HepG2 (cell line): Measurements from ENCODE around the gene PERCC1. TPM values are rescaled to one million over a fixed set of nuclear protein-coding genes. Genes with fewer than 3 reads are reported as not detected.

ENCODE experiments used
- BATF2 ChIP-seq: sonication (generic); formaldehyde crosslinking; IDR thresholded peaks from 2 replicates; pipeline ENCODE4 v1.8.0; 2022; ENCODE audit warnings: mild to moderate bottlenecking, missing genetic modification reagents, moderate library complexity
- EHMT2 ChIP-seq: fragments of 200-600 bp; sonication (generic); IDR thresholded peaks from 2 replicates; pipeline ENCODE4 v1.7.0; 2017; ENCODE audit warnings: antibody characterized with exemption, low read depth, low read length, borderline replicate concordance
- ETV6 ChIP-seq: sonication (generic); formaldehyde crosslinking; conservative IDR thresholded peaks from 2 replicates; pipeline ENCODE4 v1.4.0; 2020; ENCODE audit warnings: missing genetic modification reagents
- HDAC6 ChIP-seq: fragments of 200-600 bp; sonication (generic); IDR thresholded peaks from 2 replicates; pipeline ENCODE4 v1.7.0; 2017; ENCODE audit warnings: mild to moderate bottlenecking, antibody characterized with exemption, low read length, low read depth
- HNF4G ChIP-seq, 2 experiments: sonication (generic) in 1 of 2; formaldehyde crosslinking in 1 of 2; IDR thresholded peaks; 2 replicates each; pipeline versions ENCODE4 v1.4.0 to v1.6.1; 2011 to 2020; ENCODE audit warnings: borderline replicate concordance in 2 of 2, low read depth in 2 of 2, mild to moderate bottlenecking in 2 of 2, low read length in 1 of 2, missing genetic modification reagents in 1 of 2, moderate library complexity in 1 of 2
- MLX ChIP-seq: IDR thresholded peaks from 2 replicates; pipeline ENCODE4 v1.6.1; 2016
- MTF2 ChIP-seq: sonication (generic); formaldehyde crosslinking; IDR thresholded peaks from 2 replicates; pipeline ENCODE4 v1.5.0; 2020; ENCODE audit warnings: missing genetic modification reagents, borderline replicate concordance
- PCBP2 ChIP-seq: fragments of 200-400 bp; formaldehyde crosslinking; optimal IDR thresholded peaks from 2 replicates; pipeline ENCODE3; 2018; ENCODE audit warnings: low read length, low read depth; ENCODE audit not compliant: poor library complexity, severe bottlenecking
- SETDB1 ChIP-seq: sonication (generic); formaldehyde crosslinking; IDR thresholded peaks from 2 replicates; pipeline ENCODE4 v1.5.1; 2020; ENCODE audit warnings: missing genetic modification reagents, mild to moderate bottlenecking, borderline replicate concordance
- SOX6 ChIP-seq, 2 experiments: fragments of 450-650 bp in 1 of 2; sonication (generic) in 1 of 2; formaldehyde crosslinking in 1 of 2; IDR thresholded peaks; 2 replicates each; pipeline versions ENCODE4 v1.4.0 to v1.6.1; 2017 to 2020; ENCODE audit warnings: antibody characterized with exemption in 1 of 2, mild to moderate bottlenecking in 1 of 2, missing genetic modification reagents in 1 of 2
- SP4 ChIP-seq: sonication (generic); formaldehyde crosslinking; IDR thresholded peaks from 2 replicates; pipeline ENCODE4 v1.8.1; 2023; ENCODE audit warnings: mild to moderate bottlenecking, missing genetic modification reagents
- ZBTB1 ChIP-seq: sonication (generic); formaldehyde crosslinking; IDR thresholded peaks from 2 replicates; pipeline ENCODE4 v1.4.0; 2020; ENCODE audit warnings: missing genetic modification reagents, borderline replicate concordance
- ZBTB20 ChIP-seq: sonication (generic); formaldehyde crosslinking; IDR thresholded peaks from 2 replicates; pipeline ENCODE4 v1.8.1; 2023; ENCODE audit warnings: missing genetic modification reagents, low read depth, mild to moderate bottlenecking, borderline replicate concordance
- ZFP41 ChIP-seq: sonication (generic); formaldehyde crosslinking; IDR thresholded peaks from 2 replicates; pipeline ENCODE4 v1.4.0; 2020; ENCODE audit warnings: mild to moderate bottlenecking, missing genetic modification reagents, borderline replicate concordance
- ZNF136 ChIP-seq: sonication (generic); formaldehyde crosslinking; IDR thresholded peaks from 2 replicates; pipeline ENCODE4 v1.8.1; 2022; ENCODE audit warnings: low read depth, mild to moderate bottlenecking, moderate library complexity, missing genetic modification reagents
- ZNF282 ChIP-seq: fragments of 450-650 bp; IDR thresholded peaks from 2 replicates; pipeline ENCODE4 v1.6.1; 2018; ENCODE audit not compliant: partially characterized antibody
- ZSCAN25 ChIP-seq: sonication (generic); formaldehyde crosslinking; IDR thresholded peaks from 2 replicates; pipeline ENCODE4 v1.8.0; 2022; ENCODE audit warnings: mild to moderate bottlenecking, missing genetic modification reagents
- polyA plus RNA-seq, 8 experiments: library from polyadenylated mRNA; depleted of rRNA in 3 of 8; stranded (reverse) in 7 of 8; unstranded in 1 of 8; fragments of >200 nt; fragmentation: Illumina TruSeq in 4 of 8; extraction: Trizol in 4 of 8; gene quantifications; 2 replicates each; pipeline versions ENCODE4 v1.2.1 to v1.2.3, GENCODE V29; 2011 to 2016; ENCODE audit warnings: low read depth in 4 of 8, missing spikeins in 1 of 8, mixed read lengths in 1 of 8; ENCODE audit not compliant: insufficient read depth in 1 of 8
- total RNA-seq, 5 experiments: library from RNA; depleted of rRNA; stranded (reverse); fragments of >200 nt; fragmentation: Illumina TruSeq; extraction: Trizol; gene quantifications; 2 replicates each; pipeline ENCODE4 v1.2.3, GENCODE V29; 2016; ENCODE audit warnings: low read depth in 1 of 5
- TF ChIP-seq, protein P1 (sequence below): sonication (generic); formaldehyde crosslinking; IDR thresholded peaks from 2 replicates; pipeline ENCODE4 v1.5.1; 2020; ENCODE audit warnings: mild to moderate bottlenecking, missing genetic modification reagents, borderline replicate concordance
- TF ChIP-seq, protein P2 (sequence below): sonication (generic); formaldehyde crosslinking; IDR thresholded peaks from 2 replicates; pipeline ENCODE4 v1.5.1; 2020; ENCODE audit warnings: mild to moderate bottlenecking, moderate library complexity, missing genetic modification reagents

The PERCC1 gene
- total and polyA plus RNA-seq, 2 of the 13 experiments (the other 11 are each of a cell fraction or from before 2014, with no cell fraction given) = 0.15 TPM; not detected in 1

- TF ChIP-seq, protein P1, sequence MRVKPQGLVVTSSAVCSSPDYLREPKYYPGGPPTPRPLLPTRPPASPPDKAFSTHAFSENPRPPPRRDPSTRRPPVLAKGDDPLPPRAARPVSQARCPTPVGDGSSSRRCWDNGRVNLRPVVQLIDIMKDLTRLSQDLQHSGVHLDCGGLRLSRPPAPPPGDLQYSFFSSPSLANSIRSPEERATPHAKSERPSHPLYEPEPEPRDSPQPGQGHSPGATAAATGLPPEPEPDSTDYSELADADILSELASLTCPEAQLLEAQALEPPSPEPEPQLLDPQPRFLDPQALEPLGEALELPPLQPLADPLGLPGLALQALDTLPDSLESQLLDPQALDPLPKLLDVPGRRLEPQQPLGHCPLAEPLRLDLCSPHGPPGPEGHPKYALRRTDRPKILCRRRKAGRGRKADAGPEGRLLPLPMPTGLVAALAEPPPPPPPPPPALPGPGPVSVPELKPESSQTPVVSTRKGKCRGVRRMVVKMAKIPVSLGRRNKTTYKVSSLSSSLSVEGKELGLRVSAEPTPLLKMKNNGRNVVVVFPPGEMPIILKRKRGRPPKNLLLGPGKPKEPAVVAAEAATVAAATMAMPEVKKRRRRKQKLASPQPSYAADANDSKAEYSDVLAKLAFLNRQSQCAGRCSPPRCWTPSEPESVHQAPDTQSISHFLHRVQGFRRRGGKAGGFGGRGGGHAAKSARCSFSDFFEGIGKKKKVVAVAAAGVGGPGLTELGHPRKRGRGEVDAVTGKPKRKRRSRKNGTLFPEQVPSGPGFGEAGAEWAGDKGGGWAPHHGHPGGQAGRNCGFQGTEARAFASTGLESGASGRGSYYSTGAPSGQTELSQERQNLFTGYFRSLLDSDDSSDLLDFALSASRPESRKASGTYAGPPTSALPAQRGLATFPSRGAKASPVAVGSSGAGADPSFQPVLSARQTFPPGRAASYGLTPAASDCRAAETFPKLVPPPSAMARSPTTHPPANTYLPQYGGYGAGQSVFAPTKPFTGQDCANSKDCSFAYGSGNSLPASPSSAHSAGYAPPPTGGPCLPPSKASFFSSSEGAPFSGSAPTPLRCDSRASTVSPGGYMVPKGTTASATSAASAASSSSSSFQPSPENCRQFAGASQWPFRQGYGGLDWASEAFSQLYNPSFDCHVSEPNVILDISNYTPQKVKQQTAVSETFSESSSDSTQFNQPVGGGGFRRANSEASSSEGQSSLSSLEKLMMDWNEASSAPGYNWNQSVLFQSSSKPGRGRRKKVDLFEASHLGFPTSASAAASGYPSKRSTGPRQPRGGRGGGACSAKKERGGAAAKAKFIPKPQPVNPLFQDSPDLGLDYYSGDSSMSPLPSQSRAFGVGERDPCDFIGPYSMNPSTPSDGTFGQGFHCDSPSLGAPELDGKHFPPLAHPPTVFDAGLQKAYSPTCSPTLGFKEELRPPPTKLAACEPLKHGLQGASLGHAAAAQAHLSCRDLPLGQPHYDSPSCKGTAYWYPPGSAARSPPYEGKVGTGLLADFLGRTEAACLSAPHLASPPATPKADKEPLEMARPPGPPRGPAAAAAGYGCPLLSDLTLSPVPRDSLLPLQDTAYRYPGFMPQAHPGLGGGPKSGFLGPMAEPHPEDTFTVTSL (CRISPR knock-in tag) = no peak; the same call in 1 of the 2 replicates
- TF ChIP-seq ZFP41 (CRISPR knock-in tag) (peak; percentile 60; the same call in 1 of the 2 replicates), HNF4G (IDR thresholded peaks at IDR 0.05; ENCODE audit: borderline replicate concordance, low read depth, low read length) (peak; percentile 39; the same call in 1 of the 2 replicates), HNF4G (CRISPR knock-in tag; IDR thresholded peaks at IDR 0.05; ENCODE audit: borderline replicate concordance, low read depth) (peak; percentile 48; the same call in 1 of the 2 replicates), ZSCAN25 (peak; percentile 66; the same call in 1 of the 2 replicates), ZBTB20 (CRISPR knock-in tag) (no peak), HDAC6 (no peak), MLX (peak; percentile 70), SETDB1 (CRISPR knock-in tag) (no peak), ZBTB1 (no peak), SP4 (CRISPR knock-in tag) (peak; percentile 42; the same call in 1 of the 2 replicates), ZNF282 (no peak), PCBP2 (no peak), SOX6 (IDR thresholded peaks at IDR 0.05) (no peak), SOX6 (CRISPR knock-in tag; IDR thresholded peaks at IDR 0.05) (no peak), MTF2 (peak; percentile 75; the same call in 1 of the 2 replicates), ETV6 (CRISPR knock-in tag) (peak; percentile 90; the same call in 1 of the 2 replicates), BATF2 (CRISPR knock-in tag) (peak; percentile 94), ZNF136 (CRISPR knock-in tag) (no peak; the same call in 1 of the 2 replicates), EHMT2 (no peak)
- TF ChIP-seq, protein P2, sequence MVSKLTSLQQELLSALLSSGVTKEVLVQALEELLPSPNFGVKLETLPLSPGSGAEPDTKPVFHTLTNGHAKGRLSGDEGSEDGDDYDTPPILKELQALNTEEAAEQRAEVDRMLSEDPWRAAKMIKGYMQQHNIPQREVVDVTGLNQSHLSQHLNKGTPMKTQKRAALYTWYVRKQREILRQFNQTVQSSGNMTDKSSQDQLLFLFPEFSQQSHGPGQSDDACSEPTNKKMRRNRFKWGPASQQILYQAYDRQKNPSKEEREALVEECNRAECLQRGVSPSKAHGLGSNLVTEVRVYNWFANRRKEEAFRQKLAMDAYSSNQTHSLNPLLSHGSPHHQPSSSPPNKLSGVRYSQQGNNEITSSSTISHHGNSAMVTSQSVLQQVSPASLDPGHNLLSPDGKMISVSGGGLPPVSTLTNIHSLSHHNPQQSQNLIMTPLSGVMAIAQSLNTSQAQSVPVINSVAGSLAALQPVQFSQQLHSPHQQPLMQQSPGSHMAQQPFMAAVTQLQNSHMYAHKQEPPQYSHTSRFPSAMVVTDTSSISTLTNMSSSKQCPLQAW (CRISPR knock-in tag) = no peak
Observed at GRCh38 chr16:1474796-1475551, 44.1 kb downstream of the PERCC1 start, which contains the start of gene CLCN7 (continued).
